Activated CD8-positive, alpha-beta memory T cell treated with anti-CD3 and anti-CD28 coated beads for 36 hours (primary cell): ENCODE results near the gene PLXNA2. TPM values are rescaled to one million over a fixed set of nuclear protein-coding genes. Genes with fewer than 3 reads are reported as not detected.

Experiments
- CTCF ChIA-PET: fragments of 350-600 bp; sonication (Branson Sonifier 250); formaldehyde crosslinking; loops from one replicate; lab custom pipeline; 2021; ENCODE audit warnings: antibody characterized with exemption; lab: Charles Lee
- POLR2A ChIA-PET: fragments of 350-600 bp; sonication (Branson Sonifier 250); formaldehyde crosslinking; loops from one replicate; lab custom pipeline; 2021; ENCODE audit warnings: antibody characterized with exemption; lab: Charles Lee
- total RNA-seq, 2 experiments: library from RNA; stranded (reverse); gene quantifications; one replicate each; pipeline ENCODE4 v1.2.3, GENCODE V29; 2021

Gene PLXNA2
- total RNA-seq, 2 experiments from 2014 or later = 0.34 to 0.36 TPM

- ChIA-PET POLR2A (no interaction called here), CTCF (interaction anchor here (0.6 to 1.4 kb wide), 2 partner anchors 13 to 265 kb away, joined by 4 to 5 read pairs; no protein-coding TSS in a partner anchor)
Observed at GRCh38 chr1:208009303-208009702, 234.9 kb downstream of the PLXNA2 start.

DNA sequence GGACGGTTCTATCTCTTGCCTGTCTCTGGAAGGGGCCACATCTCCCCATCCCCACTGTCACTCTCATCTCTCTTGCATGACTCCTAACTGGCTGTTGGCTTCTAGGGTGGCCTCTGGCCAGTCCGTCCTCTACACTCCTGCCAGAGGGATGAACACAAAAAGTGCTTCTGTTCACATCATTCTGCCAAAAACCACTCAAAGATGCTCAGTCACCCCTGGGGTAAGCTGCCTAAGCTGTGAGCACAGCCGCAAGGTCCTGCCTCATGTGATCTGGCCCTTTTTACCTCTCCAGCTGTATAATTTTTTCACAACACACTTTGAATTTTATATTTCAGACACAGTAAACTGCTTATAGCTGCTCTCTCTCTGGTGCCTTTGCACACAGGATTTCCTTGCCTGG lies 235.7 kb downstream of the PLXNA2 start:
- POLR2A ChIA-PET = no interaction called here
- CTCF ChIA-PET = no interaction called here

DNA sequence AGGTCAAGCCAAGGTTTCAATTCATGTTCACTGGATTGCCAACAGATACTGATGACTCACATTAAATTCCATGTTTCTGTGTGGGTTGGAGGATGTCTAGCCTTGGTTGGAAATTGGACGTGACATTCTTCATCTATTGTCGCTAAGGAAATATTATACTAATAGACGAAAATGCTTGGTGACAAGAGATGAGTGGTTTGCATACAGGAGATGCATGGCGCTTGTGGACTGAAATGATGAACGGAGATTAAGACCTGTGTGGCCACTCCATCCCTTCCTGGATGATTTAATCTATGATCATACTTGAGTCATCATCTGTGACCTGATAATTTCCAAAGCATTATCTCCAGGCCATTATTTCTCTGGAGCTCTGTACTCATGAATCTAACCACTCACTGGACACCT lies 236.2 kb downstream of the PLXNA2 start:
- POLR2A ChIA-PET = no interaction called here
- CTCF ChIA-PET = no interaction called here

DNA sequence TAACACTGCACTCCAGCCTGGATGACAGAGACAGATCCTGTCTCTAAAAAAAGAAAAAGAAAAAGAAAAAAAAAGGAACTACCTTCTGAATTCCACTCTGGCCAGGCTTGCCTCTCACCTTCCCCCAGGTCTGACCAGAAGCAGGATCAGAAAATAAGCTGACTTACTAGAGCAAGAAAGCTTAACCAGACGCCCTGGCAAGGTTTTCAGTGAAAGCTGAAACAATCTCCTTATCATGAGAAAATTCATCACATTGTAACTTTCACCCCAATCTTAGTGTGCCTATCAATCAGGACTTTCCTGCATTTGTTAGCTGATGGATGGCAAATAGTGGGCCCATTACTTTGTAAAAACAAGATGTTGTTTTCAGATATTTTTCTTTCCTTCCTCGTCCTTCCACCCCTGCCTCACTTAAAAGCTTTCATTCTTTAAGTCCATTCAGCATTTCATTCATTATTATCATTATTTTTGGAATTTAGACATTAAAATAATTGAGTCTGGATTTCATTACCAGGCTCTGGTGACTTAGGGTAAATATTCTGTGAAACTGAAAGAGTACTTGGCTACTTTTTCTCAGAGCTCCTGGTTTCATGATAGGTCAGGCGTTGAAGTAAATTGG lies 236.8 kb downstream of the PLXNA2 start:
- POLR2A ChIA-PET = no interaction called here
- CTCF ChIA-PET = interaction anchor here (0.8 to 1.4 kb wide), 2 partner anchors 10 to 12 kb away, joined by 5 to 6 read pairs; no protein-coding TSS in a partner anchor

DNA sequence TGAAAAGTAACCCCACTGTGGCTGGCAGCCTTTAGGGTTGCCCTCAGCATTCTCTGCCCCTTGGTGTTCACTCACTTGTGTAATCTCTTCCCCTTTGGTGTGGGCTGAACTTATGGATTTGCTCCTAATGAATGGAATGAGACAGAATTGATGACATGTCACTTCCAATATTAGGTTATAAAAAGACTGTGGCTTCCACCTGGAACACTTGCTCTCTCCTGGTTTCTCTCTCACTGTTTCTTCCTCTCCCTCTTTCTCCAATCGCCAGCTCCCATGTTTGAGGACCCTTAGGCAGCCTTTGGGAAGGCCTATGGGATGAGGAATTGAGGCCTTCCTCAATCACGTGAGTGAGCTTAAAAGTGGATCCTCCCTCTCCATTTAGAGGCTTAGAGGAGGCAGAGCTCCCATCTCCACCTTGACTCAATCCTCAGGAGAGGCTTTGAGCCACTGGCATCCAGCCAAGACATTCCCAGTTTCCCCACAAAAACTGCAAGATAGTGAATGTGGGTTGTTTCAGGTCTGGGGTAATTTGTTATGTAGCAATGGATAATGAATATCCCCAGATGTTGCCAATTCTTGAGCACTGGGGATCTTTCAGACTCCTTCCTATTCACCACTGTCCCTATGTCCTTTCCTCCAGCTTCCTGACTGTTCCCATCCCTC lies 237.8 kb downstream of the PLXNA2 start:
- ChIA-PET CTCF (interaction anchor here (0.6 to 1.4 kb wide), 3 partner anchors 9 to 125 kb away, joined by 5 to 7 read pairs (median 6); no protein-coding TSS in a partner anchor), POLR2A (no interaction called here)

- CTCF ChIA-PET = no interaction called here
- POLR2A ChIA-PET = no interaction called here
Observed at GRCh38 chr1:208004851-208005250, 239.3 kb downstream of the PLXNA2 start.

DNA sequence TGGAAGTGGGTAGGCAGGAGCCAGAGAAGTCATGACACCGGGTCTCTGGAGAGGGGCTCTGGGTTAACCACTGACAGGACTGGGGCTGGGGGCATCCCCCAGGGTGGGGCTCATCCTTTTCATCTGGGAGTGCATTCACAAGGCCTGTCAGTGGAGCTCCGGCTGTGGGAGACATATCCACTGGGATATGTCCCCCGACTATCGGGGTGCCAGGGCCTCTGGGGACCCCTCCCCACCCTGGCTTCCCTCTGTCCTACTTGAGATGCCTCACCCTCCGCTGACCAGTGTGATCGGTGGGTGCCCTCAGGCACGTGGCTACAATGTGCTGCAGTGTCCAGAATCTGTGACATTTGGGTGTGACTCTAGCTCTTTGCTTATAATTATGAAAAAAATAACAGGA lies 240.9 kb downstream of the PLXNA2 start:
- CTCF ChIA-PET = no interaction called here
- POLR2A ChIA-PET = no interaction called here

DNA sequence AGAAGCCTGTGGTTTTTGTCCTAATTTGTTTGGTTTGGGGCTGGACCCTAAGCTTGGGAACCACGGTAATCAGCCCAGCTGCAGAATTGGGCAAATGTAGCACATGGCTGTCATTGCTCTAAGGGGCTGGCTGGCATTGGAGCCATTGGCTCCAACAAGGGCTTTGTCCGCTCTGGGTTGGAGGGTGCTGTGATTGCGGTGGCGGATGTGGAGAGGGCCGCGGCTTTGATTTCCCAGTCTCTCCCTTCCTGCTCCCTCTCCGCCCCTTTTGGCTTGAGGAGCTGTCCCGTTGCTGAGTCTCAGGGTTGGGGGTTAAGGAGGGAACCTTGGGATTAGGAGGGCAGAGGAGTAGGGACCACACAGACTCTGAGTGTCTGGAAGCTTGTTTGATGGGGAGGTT lies 241.5 kb downstream of the PLXNA2 start:
- CTCF ChIA-PET = no interaction called here
- POLR2A ChIA-PET = no interaction called here

GRCh38 chr1:208002078-208002477 lies 242.1 kb downstream of the PLXNA2 start:
- ChIA-PET POLR2A (no interaction called here), CTCF (no interaction called here)

- CTCF ChIA-PET = no interaction called here
- POLR2A ChIA-PET = no interaction called here
Observed at GRCh38 chr1:208000504-208000903, 243.7 kb downstream of the PLXNA2 start.

GRCh38 chr1:207999972-208000371 lies 244.2 kb downstream of the PLXNA2 start:
- CTCF ChIA-PET = no interaction called here
- POLR2A ChIA-PET = no interaction called here

- ChIA-PET POLR2A (no interaction called here), CTCF (no interaction called here)
Observed at GRCh38 chr1:207999274-207999915, 244.8 kb downstream of the PLXNA2 start.

GRCh38 chr1:207998691-207999090 lies 245.5 kb downstream of the PLXNA2 start:
- ChIA-PET POLR2A (no interaction called here), CTCF (interaction anchor here (0.8 kb wide), 1 partner anchor 89 kb away, joined by 3 read pairs; no protein-coding TSS in a partner anchor)

DNA sequence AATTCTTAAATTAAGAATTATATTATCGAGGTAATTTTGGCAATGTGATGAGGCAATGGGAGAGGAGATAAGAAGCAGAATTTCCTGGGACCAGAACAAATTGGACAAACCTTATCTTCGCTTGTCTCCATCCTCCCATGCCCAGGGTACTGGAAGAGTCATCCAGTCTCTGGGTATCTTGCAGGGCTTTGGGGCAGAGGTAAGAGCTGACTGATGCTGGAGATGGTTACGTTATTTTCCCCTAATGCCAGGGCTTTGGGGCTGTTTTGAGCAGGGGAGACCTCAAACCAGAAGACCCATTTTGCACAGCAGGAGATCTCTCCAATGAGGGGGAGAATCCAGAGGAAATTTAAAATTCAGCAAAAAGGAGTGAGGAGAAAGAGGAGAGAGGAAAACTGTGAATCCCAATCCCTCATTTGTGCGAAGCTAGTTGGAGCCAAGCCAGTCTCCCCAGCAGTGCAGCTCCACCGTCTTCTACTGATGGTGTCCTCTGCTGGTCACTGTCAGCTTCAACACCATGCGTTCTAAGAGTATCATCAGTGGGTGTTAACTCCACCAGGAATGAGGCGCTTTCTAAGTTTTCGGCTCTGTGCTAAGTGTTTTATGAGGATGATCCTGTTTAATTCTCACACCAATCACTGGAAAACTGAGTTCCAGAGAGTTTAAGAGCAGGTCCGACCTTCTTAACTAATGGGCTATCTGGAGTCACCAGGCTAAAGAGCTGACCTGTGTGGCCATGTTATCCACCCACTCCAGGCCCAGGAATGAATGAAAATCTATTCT lies 246.5 kb downstream of the PLXNA2 start:
- POLR2A ChIA-PET = no interaction called here
- CTCF ChIA-PET = interaction anchor here (0.8 to 1.4 kb wide), 7 partner anchors 9 to 113 kb away, joined by 3 to 8 read pairs (median 3); no protein-coding TSS in a partner anchor

DNA sequence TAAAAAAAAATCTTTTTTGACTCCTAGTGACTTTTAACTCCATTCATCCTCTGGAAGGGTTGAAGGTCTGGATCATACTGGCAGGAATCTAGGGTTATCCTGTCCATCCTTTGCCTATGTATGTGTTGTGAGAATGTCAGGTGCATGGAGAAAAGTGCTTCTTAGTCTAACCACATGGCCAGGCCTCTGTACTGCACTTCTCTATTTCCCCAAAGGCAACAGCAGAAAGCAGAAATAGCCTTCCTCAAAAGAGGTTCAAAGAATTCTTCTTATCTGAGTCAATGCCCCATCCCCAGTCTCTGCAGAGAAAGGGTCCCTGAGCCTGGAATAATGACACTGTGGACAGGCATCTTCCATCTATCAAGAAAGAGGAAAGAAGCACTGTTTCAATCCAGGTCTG lies 247.5 kb downstream of the PLXNA2 start:
- CTCF ChIA-PET = interaction anchor here (0.7 to 1.2 kb wide), 2 partner anchors 111 to 262 kb away, joined by 3 to 6 read pairs; no protein-coding TSS in a partner anchor

GRCh38 chr1:207995576-207995975 lies 248.6 kb downstream of the PLXNA2 start:
- CTCF ChIA-PET = interaction anchor here (1.2 kb wide), 1 partner anchor 110 kb away, joined by 6 read pairs; no protein-coding TSS in a partner anchor
- POLR2A ChIA-PET = no interaction called here

More for the DNA sequence above, 247.5 kb downstream of the PLXNA2 start:
- POLR2A ChIA-PET = no interaction called here

GRCh38 chr1:207993477-207994445 lies 250.4 kb downstream of the PLXNA2 start:
- POLR2A ChIA-PET = no interaction called here
- CTCF ChIA-PET = no interaction called here

GRCh38 chr1:207992677-207993236 lies 251.4 kb downstream of the PLXNA2 start:
- POLR2A ChIA-PET = no interaction called here
- CTCF ChIA-PET = no interaction called here
